A204.1 (cell line): ENCODE measurements around the gene TGFA.

Source experiments
- FAIRE-seq: peaks from 2 replicates; lab custom pipeline; 2012; peaks lifted over from hg19 to GRCh38; lab: Jason Lieb, UNC

The TGFA gene

DNA sequence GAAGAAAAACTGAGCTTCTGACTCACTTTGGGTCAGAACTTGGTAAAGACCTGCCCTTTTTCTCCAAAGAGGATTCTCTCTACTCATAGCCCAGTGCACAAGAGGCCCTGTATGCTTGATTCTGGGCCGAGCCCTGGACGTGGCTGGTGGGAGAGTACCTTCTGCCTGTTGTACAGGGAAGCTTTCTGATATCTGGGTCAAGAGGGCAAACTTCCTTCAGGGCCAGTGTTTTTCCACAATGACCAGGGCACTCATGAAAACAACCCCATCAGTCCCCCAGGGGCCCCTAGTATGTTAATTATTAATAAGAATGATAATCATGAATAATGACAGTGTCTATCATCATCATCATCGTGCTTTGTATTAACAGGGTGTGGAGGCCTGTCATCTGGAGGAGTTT lies 90.0 kb downstream of the TGFA start:
- FAIRE-seq: no peak

DNA sequence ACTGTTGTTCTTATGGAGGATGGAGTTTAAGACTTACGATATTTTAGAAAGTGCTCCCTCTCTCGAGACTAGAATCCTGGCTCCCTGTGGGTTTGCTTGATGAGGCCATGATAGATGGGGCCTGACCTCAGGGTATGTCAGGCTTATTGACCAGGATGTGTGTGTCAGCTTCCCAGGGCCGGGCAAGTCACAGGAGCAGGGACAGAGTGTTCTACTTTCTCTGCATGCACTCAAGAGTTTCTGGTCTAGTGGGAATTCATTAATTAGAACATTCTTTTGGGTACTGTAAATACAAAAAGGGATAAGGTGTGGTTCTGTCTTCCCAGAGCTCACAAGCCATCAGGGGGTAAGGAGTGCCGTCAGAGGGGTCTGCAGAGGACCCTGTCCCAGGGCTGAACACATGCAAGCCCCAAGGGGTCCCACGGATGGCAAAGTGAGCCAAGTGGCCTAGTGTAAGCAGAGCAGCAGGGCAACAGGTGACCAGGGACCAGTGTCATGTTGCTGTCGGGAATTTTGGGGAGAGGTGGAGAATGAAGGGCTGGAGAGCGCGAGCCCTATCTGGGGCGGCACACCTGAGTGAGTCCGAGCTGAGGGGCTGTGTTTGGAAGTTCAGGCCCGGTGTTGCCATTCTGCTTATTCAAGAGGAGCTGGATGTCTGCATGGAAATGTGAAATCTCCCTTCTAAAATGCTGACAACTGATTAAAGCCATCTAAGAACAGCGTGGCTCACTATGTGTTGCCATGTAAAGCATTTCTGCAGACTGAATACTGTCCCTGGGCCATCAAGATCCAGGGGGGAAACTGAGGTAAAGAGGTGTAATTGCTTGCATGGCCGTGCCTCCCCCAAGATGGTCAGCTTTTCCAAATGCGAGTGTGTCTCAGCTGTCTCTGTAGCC lies 91.4 kb downstream of the TGFA start:
- FAIRE-seq: no peak

DNA sequence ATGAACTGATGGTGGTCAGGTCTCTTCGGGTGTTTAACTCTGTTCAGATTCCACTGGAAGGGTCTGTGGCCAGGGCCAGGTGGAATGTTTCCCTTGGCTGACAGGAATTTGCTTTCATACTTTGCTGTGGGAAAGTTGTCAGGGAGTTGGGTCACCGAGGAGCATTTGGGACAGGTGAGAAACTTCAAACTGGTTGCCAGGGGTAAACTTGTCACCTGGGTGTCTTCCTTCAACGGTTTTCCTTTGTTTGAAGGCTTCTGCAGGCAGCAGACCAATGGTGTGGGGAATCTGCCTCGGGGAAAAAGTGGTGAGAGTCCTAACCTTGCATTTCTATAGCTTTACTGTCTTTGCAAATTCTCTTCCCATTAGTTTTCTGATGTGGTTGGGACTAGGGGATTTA lies 92.2 kb downstream of the TGFA start:
- FAIRE-seq: no peak

DNA sequence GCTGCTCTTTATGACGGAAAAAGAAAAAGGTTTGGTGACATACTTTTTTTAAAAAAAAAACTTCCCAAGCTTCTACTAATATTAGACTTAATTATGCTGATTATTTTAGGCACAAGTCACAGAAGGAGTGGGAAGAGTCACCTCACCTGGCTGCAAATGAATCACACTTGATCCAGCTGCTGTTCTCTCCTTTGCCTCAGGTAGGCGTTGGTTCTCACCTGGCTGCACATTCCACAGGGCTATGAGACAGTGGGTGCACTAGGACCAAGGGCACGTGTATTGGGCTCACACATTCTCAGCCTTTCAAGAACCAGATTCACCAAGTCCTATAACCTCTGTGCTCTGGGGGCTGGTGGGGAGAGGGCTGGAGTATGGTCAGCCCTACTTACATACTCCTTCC lies 93.3 kb downstream of the TGFA start:
- FAIRE-seq: no peak

DNA sequence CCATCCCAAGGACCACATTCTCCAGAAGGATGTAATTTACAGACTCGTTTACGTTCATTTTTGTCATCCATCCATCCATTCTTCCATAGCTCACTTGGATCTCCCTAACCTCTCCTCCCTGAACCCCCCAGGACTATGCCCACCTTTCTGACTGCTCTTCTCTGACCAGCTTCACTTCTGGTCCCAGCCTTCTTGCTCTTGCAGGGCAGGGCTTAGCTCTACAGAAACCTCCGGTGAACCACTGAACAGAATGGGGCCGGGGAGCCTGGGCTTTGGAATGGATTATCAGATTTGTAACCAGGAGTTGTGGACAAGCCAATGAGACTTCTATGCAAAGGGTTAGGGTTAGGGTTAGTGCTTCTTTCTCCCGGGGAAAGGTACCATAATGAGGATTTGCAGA lies 95.0 kb downstream of the TGFA start:
- no peak for FAIRE-seq

DNA sequence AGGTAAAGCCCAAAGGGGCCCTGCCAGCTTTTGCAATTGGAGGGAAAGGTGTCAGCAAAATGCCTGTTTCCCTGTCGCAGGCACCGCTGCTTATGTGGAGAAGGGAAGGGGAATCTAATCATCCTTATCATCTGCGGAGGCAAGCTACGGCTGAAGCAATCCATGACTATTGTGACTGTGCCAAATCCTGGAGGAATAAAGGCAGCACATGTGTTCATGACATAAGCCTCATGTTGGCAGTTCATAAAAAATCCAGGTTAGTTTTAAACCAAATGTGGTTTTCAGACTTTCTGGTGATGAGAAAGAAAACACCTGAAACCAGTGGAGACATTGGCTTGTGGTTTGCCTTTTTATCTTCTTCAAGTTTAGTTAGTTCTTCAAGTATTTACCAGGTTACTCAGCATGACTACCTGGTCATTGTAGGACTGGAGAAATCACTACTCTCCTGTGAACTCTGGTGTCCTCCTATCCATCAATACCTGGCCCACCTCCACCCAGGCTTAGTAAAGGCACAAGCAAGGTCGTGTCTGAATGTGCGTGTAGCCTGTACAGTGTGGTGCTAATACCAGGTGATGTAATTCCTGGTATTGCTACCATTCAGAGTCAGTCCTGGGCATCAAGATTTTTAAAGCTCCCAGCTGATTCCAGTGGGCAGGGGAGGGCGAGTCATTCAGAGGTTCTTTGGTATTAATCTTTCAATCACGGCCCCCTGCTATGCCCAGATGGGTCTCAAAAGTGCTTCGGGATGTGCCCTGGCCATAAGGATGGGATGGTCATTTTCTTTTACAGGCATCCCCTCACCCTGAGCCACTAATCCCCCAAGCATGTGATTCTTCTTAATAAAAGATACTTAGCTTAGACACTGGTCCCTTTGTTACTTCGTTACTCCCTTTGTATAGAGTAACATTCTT lies 96.8 kb downstream of the TGFA start:
- FAIRE-seq: no peak

DNA sequence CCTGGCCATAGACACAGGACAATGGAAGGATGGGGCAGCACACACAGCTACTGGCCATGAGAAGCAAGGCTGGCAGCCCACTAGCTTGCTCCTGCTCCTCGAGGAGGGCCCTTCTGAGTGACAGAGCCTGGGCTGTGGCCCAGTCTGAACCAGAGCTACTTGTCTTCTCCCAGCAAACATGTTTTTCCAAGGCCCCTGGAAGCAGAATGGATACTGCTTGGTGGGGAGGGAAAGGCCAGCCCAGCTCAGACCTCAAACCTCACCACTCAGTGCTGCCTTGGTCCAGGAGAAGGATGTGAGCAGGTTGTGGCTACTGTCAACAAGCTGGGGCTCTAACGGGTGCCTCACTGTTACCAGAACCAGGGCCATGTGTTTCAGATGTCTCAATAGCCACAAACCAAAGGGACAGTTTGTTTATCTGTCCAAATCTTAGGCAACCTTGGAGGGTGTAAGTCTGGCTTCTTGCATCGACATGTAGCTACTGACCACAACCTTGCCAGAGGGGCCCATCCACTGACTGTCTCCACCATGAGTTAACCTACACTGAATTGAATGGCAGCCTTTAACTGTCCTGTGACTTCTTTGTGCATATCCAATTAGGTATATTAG lies 98.6 kb downstream of the TGFA start:
- no peak for FAIRE-seq

DNA sequence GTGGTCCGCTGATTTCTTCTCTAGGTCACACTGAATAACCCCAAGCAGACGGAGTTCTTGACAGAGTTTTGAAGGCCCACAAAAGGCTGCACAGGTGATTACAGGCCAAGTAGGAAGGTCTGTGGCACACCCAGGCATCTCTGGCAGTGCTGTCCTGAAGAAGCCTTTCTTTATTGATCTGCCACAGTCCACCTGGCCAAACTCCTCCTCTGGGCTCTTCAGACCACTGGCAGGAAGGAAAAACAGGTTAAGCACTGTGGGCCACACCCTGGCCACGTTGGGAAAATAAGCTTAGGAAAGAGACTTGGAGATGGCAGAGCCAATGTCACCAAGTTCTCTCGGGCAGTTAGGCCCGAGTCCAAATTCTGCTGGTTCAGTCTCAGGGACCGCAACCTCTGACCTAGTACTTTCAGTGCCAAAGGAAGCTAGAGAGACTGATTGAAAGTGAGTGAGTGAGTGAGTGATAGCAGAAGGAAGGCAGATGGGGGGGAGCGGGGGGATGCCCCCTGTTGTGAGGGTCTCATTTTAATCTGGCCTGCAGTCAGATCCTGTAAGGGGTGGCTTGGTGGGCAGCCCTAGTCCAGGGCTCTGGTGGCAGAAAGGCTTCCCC lies 102.9 kb downstream of the TGFA start:
- FAIRE-seq: no peak

DNA sequence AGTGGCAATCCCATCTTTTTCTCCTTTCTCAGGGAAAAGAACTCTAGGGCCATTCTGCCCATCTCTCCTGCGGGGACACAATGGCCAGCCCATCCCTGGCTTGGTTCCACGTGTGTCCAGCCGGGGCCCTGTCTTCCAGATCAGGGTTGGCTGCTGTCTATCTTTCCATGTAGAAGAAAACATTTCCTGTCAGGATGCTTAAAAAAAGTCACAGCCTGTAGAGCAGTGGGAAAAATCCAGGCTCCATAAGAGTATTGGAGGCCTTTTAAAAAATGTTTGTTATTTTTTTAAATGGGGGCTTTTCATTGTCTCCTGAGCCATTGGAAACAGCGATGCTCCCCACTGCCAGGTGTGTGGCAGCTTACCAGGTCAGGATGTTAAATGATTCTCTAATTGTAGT lies 105.6 kb downstream of the TGFA start:
- no peak for FAIRE-seq

DNA sequence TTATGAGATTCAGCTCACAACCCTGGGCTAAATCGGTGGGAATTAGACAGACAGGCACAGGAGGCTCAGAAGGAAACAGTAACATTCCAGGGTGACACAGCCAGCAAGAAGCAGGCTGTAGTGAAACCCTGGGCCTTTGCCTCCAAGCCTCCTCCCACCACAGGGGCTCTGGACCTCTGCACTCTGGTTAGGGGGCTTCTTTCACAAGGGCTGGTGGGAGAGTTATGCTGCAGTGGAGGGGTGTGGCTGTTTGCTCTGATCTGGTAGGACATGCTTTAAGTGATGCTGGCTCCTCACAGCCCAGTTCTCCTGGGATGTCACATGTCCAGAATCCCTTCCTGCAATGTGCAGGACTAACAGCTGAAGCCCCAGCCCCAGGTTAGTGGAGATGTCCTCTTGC lies 109.9 kb downstream of the TGFA start:
- FAIRE-seq: no peak

DNA sequence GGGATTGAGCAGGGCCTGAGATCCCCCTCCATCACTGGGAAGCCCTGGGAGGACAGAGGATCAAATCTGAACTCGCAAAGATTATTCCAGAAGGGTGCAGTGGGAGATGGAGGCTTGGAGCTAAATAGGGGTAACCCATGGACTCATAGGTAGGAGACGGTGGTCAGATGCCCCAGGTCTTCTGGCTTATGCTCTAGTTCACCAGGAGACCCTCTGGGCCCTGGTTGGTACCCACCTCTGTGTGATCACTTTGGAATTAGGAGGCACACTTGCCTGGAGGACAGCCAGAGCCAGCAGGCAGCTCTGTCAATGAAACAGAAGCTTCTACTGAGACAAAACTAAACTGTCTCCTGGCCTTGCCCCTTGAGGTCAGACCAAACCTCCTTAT lies 110.6 kb downstream of the TGFA start:
- FAIRE-seq: no peak

DNA sequence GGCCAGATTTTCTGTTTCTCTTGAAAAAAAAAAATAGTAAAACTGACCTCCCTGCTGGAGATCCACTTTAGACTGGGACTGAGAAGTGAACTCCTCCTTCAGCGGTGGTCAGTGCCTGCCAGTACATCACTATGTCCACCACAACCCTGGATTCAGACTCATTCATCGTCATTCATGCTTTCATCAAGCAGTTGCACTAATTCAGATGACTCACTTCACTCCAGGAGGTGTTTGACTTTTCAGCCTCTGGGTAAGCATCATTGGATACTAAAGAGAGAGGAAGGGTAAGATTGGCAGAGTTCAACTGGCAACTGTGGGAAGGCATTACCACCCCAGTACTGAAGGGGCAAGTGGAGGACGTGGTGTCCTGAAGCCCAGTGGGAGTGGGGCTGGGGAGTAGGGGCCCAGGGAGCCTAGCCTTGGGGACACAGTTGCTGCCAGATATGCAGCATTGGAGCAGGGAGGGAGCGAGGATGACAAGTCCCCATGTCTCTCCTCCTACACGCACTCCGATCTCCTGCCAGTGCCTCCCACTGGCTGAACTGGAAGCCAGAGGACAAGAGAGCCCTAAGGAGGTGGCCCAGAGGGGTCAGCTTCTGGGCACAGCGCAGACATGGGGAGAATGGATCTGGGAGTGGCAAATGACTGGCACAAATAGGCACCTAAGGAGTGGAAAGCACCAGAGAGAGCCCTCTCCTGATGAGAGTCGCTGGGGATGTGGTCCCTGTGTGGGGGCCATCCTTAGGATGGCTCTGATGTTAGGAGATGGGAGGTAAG lies 111.1 kb downstream of the TGFA start:
- FAIRE-seq: no peak

DNA sequence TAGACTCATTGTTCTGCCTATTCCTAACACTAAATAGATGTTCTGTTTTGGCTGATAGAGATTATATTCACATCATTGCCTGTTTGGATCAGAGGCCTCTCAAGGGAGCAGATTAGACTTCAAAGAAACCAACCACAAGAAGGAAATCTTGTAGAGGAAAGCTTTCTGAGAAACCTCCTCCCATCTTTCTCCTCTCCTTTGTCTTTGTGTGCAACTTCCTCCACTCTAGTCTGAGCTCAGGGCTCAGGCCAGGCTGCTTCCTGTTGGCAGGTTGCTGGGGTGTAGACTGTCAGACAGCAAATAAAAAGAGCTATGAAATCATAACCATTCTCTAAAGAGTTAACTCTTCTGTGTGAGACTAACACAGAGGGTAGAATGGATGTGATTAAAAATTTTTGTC lies 113.0 kb downstream of the TGFA start:
- no peak for FAIRE-seq

DNA sequence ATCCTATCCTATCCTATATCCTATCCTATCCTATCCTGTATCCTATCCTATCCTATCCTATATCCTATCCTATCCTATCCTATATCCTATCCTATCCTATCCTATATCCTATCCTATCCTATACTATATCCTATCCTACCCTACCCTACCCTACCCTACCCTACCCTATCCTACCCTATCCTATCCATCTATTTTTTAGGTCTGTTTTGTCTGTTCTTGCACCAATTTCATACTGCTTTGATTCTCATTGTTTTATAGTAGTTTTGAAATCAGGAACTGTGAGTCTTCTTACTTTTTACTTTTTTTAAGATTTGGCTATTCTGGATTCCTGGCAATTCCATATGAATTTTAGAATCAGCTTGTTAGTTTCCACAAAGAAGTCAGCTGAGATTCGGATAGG lies 118.5 kb downstream of the TGFA start:
- no peak for FAIRE-seq

DNA sequence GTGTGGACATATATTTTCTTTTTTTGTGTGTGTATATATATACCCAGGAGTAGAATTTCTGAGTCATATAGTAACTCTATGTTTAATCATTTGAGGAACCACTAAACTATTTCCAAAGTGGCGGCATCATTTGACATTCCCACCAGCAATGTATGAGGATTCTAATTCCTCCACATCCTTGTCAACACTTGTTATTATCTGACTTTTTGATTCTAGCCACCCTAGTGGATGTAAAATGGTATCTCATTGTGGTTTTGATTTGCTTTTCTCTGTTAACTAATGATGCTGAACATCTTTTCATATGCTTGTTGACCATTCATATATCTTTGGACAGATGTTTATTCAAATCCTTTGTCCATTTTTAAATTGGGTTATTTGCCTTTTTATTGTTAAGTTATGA lies 120.3 kb downstream of the TGFA start:
- no peak for FAIRE-seq

DNA sequence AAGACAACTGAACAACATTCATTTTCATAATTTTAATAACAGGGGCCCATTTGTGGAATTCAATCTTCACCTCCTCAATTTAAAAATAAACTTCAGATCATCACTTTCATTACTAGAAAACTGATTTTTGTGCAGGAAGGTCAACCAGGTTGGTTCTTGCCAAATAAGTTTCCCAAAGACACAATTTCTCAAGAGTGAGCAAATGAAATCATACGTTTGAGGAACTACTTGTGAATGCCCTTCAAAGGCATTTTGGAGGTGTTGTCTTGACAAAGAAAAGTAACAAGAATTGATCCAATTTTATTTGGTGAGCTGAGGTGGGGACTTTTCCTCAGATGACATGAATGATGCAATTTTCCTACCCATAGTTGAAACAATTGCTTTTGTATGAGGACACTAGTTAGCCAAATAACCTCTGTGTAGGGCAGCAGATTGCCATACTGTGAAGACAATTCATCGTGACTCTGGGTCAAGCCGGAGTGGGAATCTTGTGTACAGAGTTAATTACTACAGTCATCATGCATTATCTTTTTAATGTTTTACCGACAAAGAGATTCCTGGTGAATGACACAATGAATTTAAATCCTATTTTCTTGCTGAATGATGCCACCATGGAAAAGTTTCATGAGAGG lies 121.8 kb downstream of the TGFA start:
- no peak for FAIRE-seq

DNA sequence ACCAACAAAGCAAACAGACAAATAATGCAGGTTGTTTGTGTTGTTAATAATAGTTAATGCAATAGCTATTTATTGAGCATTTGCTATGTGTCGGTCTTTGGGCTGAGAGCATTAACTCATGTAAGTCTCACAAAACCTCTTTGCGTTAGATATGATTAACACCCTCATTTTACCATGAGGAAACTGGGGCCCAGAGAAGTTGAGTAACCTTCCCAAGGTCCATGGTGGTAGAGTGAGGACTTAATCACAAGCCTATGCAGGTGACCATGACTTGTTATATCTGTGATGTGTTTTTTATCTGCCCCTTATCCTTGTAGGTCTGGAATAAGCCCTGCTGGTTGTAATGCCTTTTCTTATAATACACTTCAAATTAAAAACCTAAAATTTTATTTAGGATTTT lies 127.3 kb downstream of the TGFA start:
- no peak for FAIRE-seq

DNA sequence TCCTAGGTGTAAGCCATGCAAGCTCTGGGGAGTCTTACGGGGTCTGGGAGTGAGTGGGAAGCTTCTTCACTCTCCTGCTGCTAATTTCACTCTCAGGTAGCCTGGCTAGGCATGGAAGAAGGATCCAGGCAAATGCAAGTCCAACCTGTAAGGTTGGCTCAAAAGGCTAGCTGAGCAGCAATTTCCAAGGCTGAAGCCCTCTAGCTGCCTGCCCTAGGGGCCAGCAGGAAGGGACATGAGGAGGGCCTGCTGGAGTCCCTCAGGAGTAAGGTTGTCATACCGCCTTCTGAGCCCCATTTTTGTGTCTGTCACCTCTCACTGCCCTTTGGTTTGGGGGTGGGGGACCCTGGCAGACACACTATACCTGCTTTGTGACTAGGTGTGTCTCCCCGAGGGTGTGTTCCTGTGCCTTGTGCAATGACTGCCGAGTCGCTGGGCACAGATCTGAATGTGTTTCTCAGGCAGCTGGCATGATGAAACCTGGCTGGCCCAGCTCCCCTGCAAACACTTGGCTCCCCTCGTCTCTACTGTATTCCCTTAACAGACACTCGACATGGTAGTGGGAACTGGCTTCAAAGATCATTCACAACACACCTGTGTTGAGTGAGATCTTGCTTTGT lies 127.8 kb downstream of the TGFA start:
- no peak for FAIRE-seq

DNA sequence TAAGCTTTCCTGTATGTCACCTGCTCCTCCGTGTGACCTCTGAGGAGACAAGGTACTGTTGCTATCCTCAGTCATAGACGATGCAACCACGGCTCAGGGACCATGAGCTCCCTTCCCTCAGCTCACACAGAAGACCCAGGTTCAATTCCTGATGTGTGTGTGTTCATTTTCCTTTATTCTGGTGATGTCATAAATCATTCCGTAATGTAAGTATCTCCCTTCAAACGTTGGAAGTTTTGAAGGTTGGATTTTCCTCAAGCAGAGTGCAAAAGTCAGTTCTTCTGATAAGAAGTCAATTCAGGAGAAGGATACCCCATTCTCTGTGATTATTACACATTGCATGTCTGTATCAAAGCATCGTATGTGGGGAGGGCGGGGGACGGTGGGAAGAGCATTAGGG lies 132.9 kb downstream of the TGFA start:
- FAIRE-seq: no peak

DNA sequence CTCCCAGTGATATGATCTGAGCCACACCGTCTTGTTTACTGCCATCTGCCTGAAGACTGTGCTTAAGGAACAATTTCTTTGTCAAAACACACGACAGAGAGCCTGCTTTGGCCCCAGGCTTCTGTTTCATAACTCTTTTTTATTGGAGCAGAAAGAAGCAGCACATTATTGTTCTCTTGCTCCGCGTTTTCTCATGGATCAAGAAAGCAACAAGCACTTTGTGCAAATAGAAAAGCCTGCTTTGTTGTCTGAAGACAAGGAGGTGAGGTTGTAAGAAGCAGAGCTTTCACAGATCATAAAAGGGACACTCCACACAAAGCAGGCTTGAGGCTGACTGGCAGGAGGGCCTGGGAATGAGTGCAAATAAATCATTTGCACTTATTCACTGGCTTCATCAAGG lies 133.5 kb downstream of the TGFA start:
- FAIRE-seq: no peak

DNA sequence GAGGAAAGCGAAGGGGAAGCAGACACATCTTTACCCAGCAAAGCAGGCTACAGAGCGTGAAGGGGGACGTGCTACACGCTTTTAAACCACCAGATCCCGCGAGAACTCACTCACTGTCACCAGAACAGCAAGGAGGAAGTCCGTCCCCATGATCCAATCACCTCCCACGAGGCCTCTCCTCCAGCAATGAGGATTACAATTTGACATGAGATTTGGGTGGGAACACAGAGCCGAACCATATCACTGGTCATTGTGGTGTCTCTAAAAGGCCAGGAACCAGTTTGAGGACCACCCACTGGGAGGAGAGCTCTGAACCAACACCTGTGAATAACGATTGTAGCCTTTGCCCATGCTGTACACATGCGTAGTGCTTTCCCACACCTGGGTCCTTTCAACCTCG lies 135.1 kb downstream of the TGFA start:
- no peak for FAIRE-seq
